ENCODE measurements around the gene ENO2.
"Not testable (repeated sequence)": the region's sequence is repeated elsewhere in the genome, so short reads cannot be mapped to it uniquely, and the experiment has no call there.

Gene ENO2

DNA sequence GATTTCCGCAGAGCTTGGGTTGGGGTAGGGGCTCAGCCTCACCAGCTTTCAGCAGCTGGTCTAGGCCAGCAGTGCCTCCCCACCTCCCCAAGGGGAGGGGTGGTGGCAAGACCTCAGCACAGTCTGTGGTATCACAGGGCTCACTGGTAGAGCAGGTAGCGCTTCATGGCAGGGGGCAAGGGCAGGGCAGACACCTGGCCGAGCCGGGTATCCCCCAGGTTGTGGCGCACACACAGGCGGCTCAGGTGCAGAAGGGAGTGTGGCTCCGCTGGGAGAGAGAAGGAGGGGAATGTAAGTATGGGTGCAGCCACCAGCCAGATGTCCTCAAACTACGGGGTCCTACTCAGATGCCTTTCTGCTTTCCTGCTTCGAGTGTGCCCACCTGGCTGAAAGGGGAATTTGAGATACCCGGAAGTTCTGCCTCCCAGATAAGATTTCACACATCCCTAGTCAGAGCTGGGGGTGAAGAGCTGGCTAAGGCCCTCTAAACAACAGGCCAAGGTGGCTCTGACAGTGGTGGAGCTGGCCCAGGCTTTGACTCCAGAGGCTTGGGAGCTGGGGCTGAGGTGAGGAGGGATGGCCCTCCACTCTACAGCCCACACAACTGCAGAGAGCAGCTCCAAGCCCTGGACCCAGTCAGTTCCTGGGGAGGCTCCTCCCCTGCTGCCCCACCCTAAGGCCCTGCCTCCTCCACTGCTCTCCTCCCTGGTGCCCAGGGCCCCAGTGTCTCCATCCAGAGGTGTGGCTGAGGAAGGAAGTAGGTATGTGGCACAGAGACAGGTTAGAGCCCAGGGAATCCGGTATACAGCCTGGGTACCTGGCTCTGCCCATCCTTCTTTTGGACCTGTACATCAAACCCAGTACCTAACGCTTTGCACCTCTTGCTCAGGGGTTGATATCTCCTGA lies 43.1 kb upstream of the ENO2 start:
- H2AFZ ChIP-seq (ENCODE audit: low read length): no peak overlapping the region
- peaks cover 49% of the 10 kb centered on the region for H3F3A ChIP-seq (ENCODE audit: insufficient read depth, low read length)
- DNase-seq: peak; percentile 33

GRCh38 chr12:6872073-6873048 lies 42.0 kb upstream of the ENO2 start:
- Histone ChIP-seq H3K4me1 (ENCODE audit: low read length) (peaks cover 31% of the 10 kb centered on the region), H4K20me1 (ENCODE audit: insufficient read depth, low read length) (peaks cover 23% of the 10 kb centered on the region), H3K36me3 (replicated peaks; ENCODE audit: insufficient read depth, low read length) (peaks cover 4% of the 10 kb centered on the region), H3K4me3 (ENCODE audit: low read length) (peak overlapping the region; percentile 94), H3K27ac (ENCODE audit: low read length) (peak overlapping the region; percentile 39; the same call in 1 of the 2 replicates), H3F3A (ENCODE audit: insufficient read depth, low read length) (peaks cover 47% of the 10 kb centered on the region), H3K4me2 (ENCODE audit: low read depth, low read length) (peak overlapping the region; percentile 99), H3K9me3 (replicated peaks; ENCODE audit: insufficient read depth, low read length) (no peaks in the 10 kb centered on the region), H3K27me3 (replicated peaks; ENCODE audit: insufficient read depth, low read length) (no peaks in the 10 kb centered on the region), H3K79me2 (ENCODE audit: low read length) (peaks cover 49% of the 10 kb centered on the region), H3K9ac (ENCODE audit: low read length) (peak overlapping the region; percentile 86), H2AFZ (ENCODE audit: low read length) (peak overlapping the region; percentile 77; the same call in 1 of the 2 replicates), H3K9me2 (replicated peaks; ENCODE audit: insufficient read depth, low read length) (no peaks in the 10 kb centered on the region)
- DNase-seq: peak; percentile 82
- TF ChIP-seq CTCF (IDR thresholded peaks at IDR 0.05; ENCODE audit: low read length) (peak; percentile 94), EZH2 (optimal IDR thresholded peaks at IDR 0.05; ENCODE audit: low read depth, low read length) (no peak)

More for the DNA sequence above, 43.1 kb upstream of the ENO2 start:
- peaks cover 36% of the 10 kb centered on the region for H3K4me1 ChIP-seq (ENCODE audit: low read length)
- peak overlapping the region; percentile 33; the same call in 1 of the 2 replicates for H3K27ac ChIP-seq (ENCODE audit: low read length)
- H3K4me3 ChIP-seq (ENCODE audit: low read length): no peak overlapping the region; the same call in 1 of the 2 replicates
- H4K20me1 ChIP-seq (ENCODE audit: insufficient read depth, low read length): peaks cover 23% of the 10 kb centered on the region
- H3K9ac ChIP-seq (ENCODE audit: low read length): no peak overlapping the region; the same call in 1 of the 2 replicates
- no peaks in the 10 kb centered on the region for H3K9me3 ChIP-seq (replicated peaks; ENCODE audit: insufficient read depth, low read length)
- no peaks in the 10 kb centered on the region for H3K27me3 ChIP-seq (replicated peaks; ENCODE audit: insufficient read depth, low read length)
- H3K9me2 ChIP-seq (replicated peaks; ENCODE audit: insufficient read depth, low read length): no peaks in the 10 kb centered on the region
- peaks cover 50% of the 10 kb centered on the region for H3K79me2 ChIP-seq (ENCODE audit: low read length)
- peaks cover 4% of the 10 kb centered on the region for H3K36me3 ChIP-seq (replicated peaks; ENCODE audit: insufficient read depth, low read length)
- TF ChIP-seq CTCF (IDR thresholded peaks at IDR 0.05; ENCODE audit: low read length) (no peak), EZH2phosphoT487 (IDR thresholded peaks at IDR 0.05; ENCODE audit: low read length) (no peak), EZH2 (optimal IDR thresholded peaks at IDR 0.05; ENCODE audit: low read depth, low read length) (no peak)
- peak overlapping the region; percentile 99; the same call in 1 of the 2 replicates for H3K4me2 ChIP-seq (ENCODE audit: low read depth, low read length)

GRCh38 chr12:6873094-6874014 lies 41.0 kb upstream of the ENO2 start, which contains the start of gene SPSB2:
Gene SPSB2, minus strand, starts transcription at chr12:6873303. Its CDS starts 402 bp downstream, at chr12:6872901.
- no peaks in the 10 kb centered on the region for H3K9me2 ChIP-seq (replicated peaks; ENCODE audit: insufficient read depth, low read length)
- peaks cover 43% of the 10 kb centered on the region for H3F3A ChIP-seq (ENCODE audit: insufficient read depth, low read length)
- peak within 1 kb of the TSS; percentile 77 for H2AFZ ChIP-seq (ENCODE audit: low read length)
- H3K9ac ChIP-seq (ENCODE audit: low read length): peak within 1 kb of the TSS; percentile 86
- H3K4me2 ChIP-seq (ENCODE audit: low read depth, low read length): peak within 1 kb of the TSS; percentile 99
- H3K27me3 ChIP-seq (replicated peaks; ENCODE audit: insufficient read depth, low read length): no peaks in the 10 kb centered on the region
- TF ChIP-seq EZH2 (optimal IDR thresholded peaks at IDR 0.05; ENCODE audit: low read depth, low read length): no peak
- TF ChIP-seq EZH2phosphoT487 (IDR thresholded peaks at IDR 0.05; ENCODE audit: low read length): no peak
- no peak for TF ChIP-seq CTCF (IDR thresholded peaks at IDR 0.05; ENCODE audit: low read length)
- peaks cover 39% of the 10 kb centered on the region for H3K79me2 ChIP-seq (ENCODE audit: low read length)
- H3K4me3 ChIP-seq (ENCODE audit: low read length): peak within 1 kb of the TSS; percentile 94
- no peaks in the 10 kb centered on the region for H3K9me3 ChIP-seq (replicated peaks; ENCODE audit: insufficient read depth, low read length)
- DNase-seq: peak; percentile 98
- peak within 1 kb of the TSS; percentile 39; the same call in 1 of the 2 replicates for H3K27ac ChIP-seq (ENCODE audit: low read length)
- H3K4me1 ChIP-seq (ENCODE audit: low read length): peaks cover 31% of the 10 kb centered on the region
- peaks cover 18% of the 10 kb centered on the region for H4K20me1 ChIP-seq (ENCODE audit: insufficient read depth, low read length)
- peaks cover 4% of the 10 kb centered on the region for H3K36me3 ChIP-seq (replicated peaks; ENCODE audit: insufficient read depth, low read length)

DNA sequence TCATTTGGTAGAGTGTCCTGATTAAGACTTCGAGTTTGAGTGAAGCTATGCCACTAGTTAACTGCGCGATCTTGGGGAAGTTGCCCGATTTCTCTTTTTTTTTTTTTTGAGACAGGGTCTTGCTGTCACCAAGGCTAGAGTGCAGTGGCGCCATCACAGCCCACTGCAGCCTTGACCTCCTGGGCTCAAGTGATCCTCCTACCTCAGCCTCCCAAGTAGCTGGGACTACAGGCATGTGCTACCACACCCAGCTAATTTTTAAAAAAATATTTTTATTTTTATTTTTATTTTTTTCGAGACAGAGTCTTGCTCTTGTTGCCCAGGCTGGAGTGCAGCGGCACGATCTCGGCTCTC lies 40.4 kb upstream of the ENO2 start:
- H2AFZ ChIP-seq (ENCODE audit: low read length): peak overlapping the region; percentile 75
- not testable (repeated sequence) for H3K9me3 ChIP-seq (replicated peaks; ENCODE audit: insufficient read depth, low read length)

More for the DNA sequence above, 40.4 kb upstream of the ENO2 start:
- H3K4me3 ChIP-seq (ENCODE audit: low read length): peak overlapping the region; percentile 94
- peak overlapping the region; percentile 30; the same call in 1 of the 2 replicates for H3K9ac ChIP-seq (ENCODE audit: low read length)
- H3K4me1 ChIP-seq (ENCODE audit: low read length): peaks cover 28% of the 10 kb centered on the region
- not testable (repeated sequence) for DNase-seq; H3K36me3 ChIP-seq (replicated peaks; ENCODE audit: insufficient read depth, low read length); H3K9me2 ChIP-seq (replicated peaks; ENCODE audit: insufficient read depth, low read length); H3K27me3 ChIP-seq (replicated peaks; ENCODE audit: insufficient read depth, low read length); H3K27ac ChIP-seq (ENCODE audit: low read length)
- peaks cover 33% of the 10 kb centered on the region for H3K79me2 ChIP-seq (ENCODE audit: low read length)
- H3F3A ChIP-seq (ENCODE audit: insufficient read depth, low read length): peaks cover 37% of the 10 kb centered on the region
- H3K4me2 ChIP-seq (ENCODE audit: low read depth, low read length): peak overlapping the region; percentile 90
- peaks cover 14% of the 10 kb centered on the region for H4K20me1 ChIP-seq (ENCODE audit: insufficient read depth, low read length)

All from MM.1S (cell line).